HG03066 (cell line): ENCODE results near the gene ILDR2.

ENCODE experiments used
- ATAC-seq: cut with Tn5 transposase; IDR thresholded peaks from one replicate; pipeline ENCODE4 v1.9.1; 2021; ENCODE audit warnings: low read depth; ENCODE audit not compliant: unreplicated experiment

ILDR2 gene

GRCh38 chr1:166972193-166972592 is 3.1 kb downstream of the ILDR2 start:
- no peak for ATAC-seq

- no peak for ATAC-seq
Observed at GRCh38 chr1:166971252-166971651, 4.1 kb downstream of the ILDR2 start.

GRCh38 chr1:166969074-166969677 is 6.2 kb downstream of the ILDR2 start:
- ATAC-seq, result peak; percentile 72

GRCh38 chr1:166960858-166961474 is 14.4 kb downstream of the ILDR2 start:
- ATAC-seq, result no peak

- ATAC-seq, result no peak
Observed at GRCh38 chr1:166956872-166957271, 18.5 kb downstream of the ILDR2 start.

GRCh38 chr1:166956057-166956850 is 19.1 kb downstream of the ILDR2 start:
- ATAC-seq, result no peak

- ATAC-seq, result no peak
Observed at GRCh38 chr1:166953491-166953890, 21.8 kb downstream of the ILDR2 start.

- ATAC-seq, result no peak
Observed at GRCh38 chr1:166952002-166952746, 23.2 kb downstream of the ILDR2 start.

GRCh38 chr1:166951050-166951449 is 24.3 kb downstream of the ILDR2 start:
- ATAC-seq, result no peak

- no peak for ATAC-seq
Observed at GRCh38 chr1:166950156-166950555, 25.2 kb downstream of the ILDR2 start.

- no peak for ATAC-seq
Observed at GRCh38 chr1:166948856-166949350, 26.4 kb downstream of the ILDR2 start.

- ATAC-seq, result no peak
Observed at GRCh38 chr1:166947398-166948043, 27.8 kb downstream of the ILDR2 start.

- ATAC-seq, result no peak
Observed at GRCh38 chr1:166944186-166944967, 31.0 kb downstream of the ILDR2 start.

GRCh38 chr1:166939741-166940375 is 35.5 kb downstream of the ILDR2 start:
- ATAC-seq, result no peak

GRCh38 chr1:166937962-166938361 is 37.4 kb downstream of the ILDR2 start:
- ATAC-seq, result no peak

GRCh38 chr1:166937329-166937728 is 38.0 kb downstream of the ILDR2 start:
- no peak for ATAC-seq

GRCh38 chr1:166933633-166934032 is 41.7 kb downstream of the ILDR2 start:
- no peak for ATAC-seq

- ATAC-seq, result no peak
Observed at GRCh38 chr1:166933140-166933539, 42.2 kb downstream of the ILDR2 start.

GRCh38 chr1:166929911-166930310 is 45.4 kb downstream of the ILDR2 start:
- no peak for ATAC-seq
